Thymus (tissue), 14 donors: Measurements from ENCODE around the gene JMJD8. TPM values are rescaled to one million over a fixed set of nuclear protein-coding genes. Genes with fewer than 3 reads are reported as not detected.

Experiments
- DNase-seq, 9 donors: peaks; one replicate each; pipeline ENCODE4 v3.0.0-alpha.2; 2013; ENCODE audit warnings: low spot score in 9 of 9, low read depth in 6 of 9, missing footprints in 1 of 9
- H3K27ac ChIP-seq, 2 donors: one replicate each; pipeline ENCODE4 v1.5.1; 2013; ENCODE audit warnings: control low read depth in 1 of 2, low read depth in 1 of 2, low read length in 1 of 2, mild to moderate bottlenecking in 1 of 2, moderate library complexity in 1 of 2
- H3K27me3 ChIP-seq, 2 donors: one replicate each; pipeline ENCODE4 v1.5.1; 2013; ENCODE audit warnings: low read length in 1 of 2; ENCODE audit not compliant: control insufficient read depth in 2 of 2, insufficient read depth in 1 of 2
- H3K36me3 ChIP-seq, 2 donors: one replicate each; pipeline ENCODE4 v1.5.1; 2013; ENCODE audit warnings: low read length in 1 of 2, mild to moderate bottlenecking in 1 of 2, moderate library complexity in 1 of 2; ENCODE audit not compliant: control insufficient read depth in 2 of 2, insufficient read depth in 2 of 2
- H3K4me1 ChIP-seq, 2 donors: one replicate each; pipeline ENCODE4 v1.5.1; 2013; ENCODE audit warnings: low read length in 2 of 2; ENCODE audit not compliant: control insufficient read depth in 2 of 2, insufficient read depth in 2 of 2
- H3K4me3 ChIP-seq, 2 donors: one replicate each; pipeline ENCODE4 v1.5.1; 2013; ENCODE audit warnings: low read length in 2 of 2, control low read depth in 1 of 2, mild to moderate bottlenecking in 1 of 2
- H3K9me3 ChIP-seq, 2 donors: one replicate each; pipeline ENCODE4 v1.5.1; 2013; ENCODE audit warnings: low read length in 1 of 2, mild to moderate bottlenecking in 1 of 2; ENCODE audit not compliant: control insufficient read depth in 2 of 2, insufficient read depth in 1 of 2
- WGBS: extraction: QIAGEN DNeasy Blood & Tissue Kit; methylation state at CpG from one replicate; pipeline ENCODE4 v1.1.7; 2013; 5-methylcytosine and 5-hydroxymethylcytosine counted together
- long read RNA-seq, 10 donors: transcript quantifications; one replicate each; lab custom pipeline, GENCODE V29; 2026
- polyA plus RNA-seq: library from polyadenylated mRNA; stranded (reverse); fragments of 200-250 nt; gene quantifications from one replicate; pipeline ENCODE4 v1.2.3, GENCODE V29; 2013
- total RNA-seq: library from RNA; stranded (reverse); fragments of 120-200 nt; gene quantifications from one replicate; pipeline ENCODE4 v1.2.4, GENCODE V29; 2013
- donor health status: healthy.

JMJD8 gene, protein sequence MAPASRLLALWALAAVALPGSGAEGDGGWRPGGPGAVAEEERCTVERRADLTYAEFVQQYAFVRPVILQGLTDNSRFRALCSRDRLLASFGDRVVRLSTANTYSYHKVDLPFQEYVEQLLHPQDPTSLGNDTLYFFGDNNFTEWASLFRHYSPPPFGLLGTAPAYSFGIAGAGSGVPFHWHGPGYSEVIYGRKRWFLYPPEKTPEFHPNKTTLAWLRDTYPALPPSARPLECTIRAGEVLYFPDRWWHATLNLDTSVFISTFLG
- total RNA-seq (23.4 TPM), polyA plus RNA-seq (31.2 TPM)
- long read RNA-seq, donor 1, partial matches to known transcripts, result 9 of 9 reads
- long read RNA-seq, donor 1, other reads (novel, unspliced or antisense), result 0 of 9 reads
- long read RNA-seq, donor 2, result 0 reads
- long read RNA-seq, donor 3, transcript JMJD8-201 (9 exons, 2,038 nt), result major isoform, 12 of 18 reads
- long read RNA-seq, donor 3, partial matches to known transcripts, result 0 of 18 reads
- long read RNA-seq, donor 3, other reads (novel, unspliced or antisense), result 0 of 18 reads
- long read RNA-seq, donor 4, partial matches to known transcripts, result 0 of 5 reads
- long read RNA-seq, donor 4, other reads (novel, unspliced or antisense), result 0 of 5 reads
- long read RNA-seq, donor 5, transcript JMJD8-209 (8 exons, 2,205 nt), result major isoform, 7 of 17 reads
- long read RNA-seq, donor 5, partial matches to known transcripts, result 0 of 17 reads
- long read RNA-seq, donor 5, other reads (novel, unspliced or antisense), result 0 of 17 reads
- long read RNA-seq, donor 6, partial matches to known transcripts, result 0 of 6 reads
- long read RNA-seq, donor 6, other reads (novel, unspliced or antisense), result 0 of 6 reads
- long read RNA-seq, donor 7, partial matches to known transcripts, result 5 of 41 reads
- long read RNA-seq, donor 7, other reads (novel, unspliced or antisense), result 28 of 41 reads
- long read RNA-seq, donor 8, partial matches to known transcripts, result 18 of 34 reads
- long read RNA-seq, donor 8, other reads (novel, unspliced or antisense), result 15 of 34 reads
- long read RNA-seq, donor 9, partial matches to known transcripts, result 0 of 5 reads
- long read RNA-seq, donor 9, other reads (novel, unspliced or antisense), result 0 of 5 reads
- long read RNA-seq, donor 10, partial matches to known transcripts, result 0 of 28 reads
- long read RNA-seq, donor 10, other reads (novel, unspliced or antisense), result 25 of 28 reads

DNA sequence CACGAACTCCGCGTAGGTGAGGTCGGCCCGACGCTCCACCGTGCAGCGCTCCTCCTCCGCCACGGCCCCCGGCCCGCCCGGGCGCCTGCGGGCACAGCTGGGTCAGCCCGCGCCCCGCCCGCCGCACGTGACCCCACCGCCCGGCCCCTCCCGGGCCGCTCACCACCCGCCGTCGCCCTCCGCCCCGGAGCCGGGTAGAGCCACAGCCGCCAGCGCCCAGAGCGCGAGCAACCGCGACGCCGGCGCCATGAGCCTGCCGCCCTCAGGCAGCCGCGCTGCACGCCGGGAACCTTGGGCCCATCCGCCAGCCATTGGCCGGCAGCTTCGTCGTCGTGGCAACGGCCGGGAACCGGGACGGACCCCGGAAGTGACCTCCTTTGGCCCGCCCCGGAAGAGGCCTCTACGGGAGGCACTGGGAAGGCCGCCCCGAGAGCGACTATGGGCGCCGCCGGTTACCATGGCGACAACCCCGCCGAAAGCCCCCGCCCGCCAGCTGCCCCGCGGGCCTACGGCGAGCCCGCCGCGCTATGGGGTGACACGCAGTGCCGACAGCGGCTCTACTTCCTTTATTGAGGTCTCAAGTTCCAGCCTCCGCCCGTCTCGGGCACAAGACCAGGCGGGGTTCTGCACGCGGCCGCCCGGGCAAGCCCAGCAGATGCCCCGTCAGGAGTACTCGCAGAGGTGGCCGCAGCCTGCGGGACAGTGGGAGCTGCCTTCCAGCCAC lies at the start of gene JMJD8:
Gene JMJD8 (minus strand): TSS at position 264 of the 724 bp plus-strand sequence. CDS start 15 bp downstream, at position 249.
- WGBS, result 5% methylated on average over 91 of the region's 91 CpGs
- H3K4me3 ChIP-seq, result peak within 1 kb of the TSS; percentile 52 to 79
- peak within 1 kb of the TSS; percentile 57 to 77 for H3K27ac ChIP-seq
- peaks cover 0 to 3% of the 10 kb centered on the region in 2 donors for H3K27me3 ChIP-seq
- peaks cover 27 to 40% of the 10 kb centered on the region in 2 donors for H3K4me1 ChIP-seq
- H3K36me3 ChIP-seq, result peaks cover 36 to 39% of the 10 kb centered on the region in 2 donors
- H3K9me3 ChIP-seq, result peaks cover 0 to 1% of the 10 kb centered on the region in 2 donors
- DNase-seq, result peak; percentile 69 to 96 (median 89)

- DNase-seq, result no peak
- Histone ChIP-seq H3K4me1 (peaks cover 6 to 26% of the 10 kb centered on the region in 2 donors), H3K9me3 (peaks cover 0 to 7% of the 10 kb centered on the region in 2 donors), H3K27ac (no peak overlapping the region), H3K27me3 (peaks cover 0 to 12% of the 10 kb centered on the region in 2 donors), H3K4me3 (no peak overlapping the region), H3K36me3 (peaks cover 53 to 93% of the 10 kb centered on the region in 2 donors)
- WGBS, result 96% methylated on average over 34 of the region's 34 CpGs
Measured at GRCh38 chr16:733382-734207, 49.5 kb upstream of the JMJD8 start.

DNA sequence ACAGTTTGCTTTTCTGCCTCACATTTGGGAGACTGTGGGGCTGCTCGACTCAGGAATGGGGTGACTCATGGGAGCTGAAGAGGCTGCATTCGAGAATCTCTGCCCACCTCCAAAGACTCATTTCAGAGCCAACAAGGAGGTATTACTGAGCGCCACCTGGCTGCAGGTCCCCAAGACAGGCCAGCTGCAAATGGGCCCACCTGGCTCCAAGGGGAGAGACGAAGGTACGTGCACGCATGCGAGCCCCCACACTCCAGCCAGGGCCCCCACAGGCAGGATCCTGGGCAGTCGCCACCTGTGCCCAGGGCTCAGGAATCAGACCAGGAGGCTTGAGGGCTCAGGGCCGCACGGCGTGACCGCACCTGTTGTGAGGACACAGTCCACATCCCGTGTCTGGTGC lies 48.8 kb upstream of the JMJD8 start:
- 93% methylated on average over 13 of the region's 13 CpGs for WGBS
- Histone ChIP-seq H3K9me3 (peaks cover 0 to 7% of the 10 kb centered on the region in 2 donors), H3K36me3 (peaks cover 53 to 90% of the 10 kb centered on the region in 2 donors), H3K4me3 (no peak overlapping the region), H3K4me1 (peaks cover 2 to 27% of the 10 kb centered on the region in 2 donors), H3K27ac (no peak overlapping the region), H3K27me3 (peaks cover 4 to 18% of the 10 kb centered on the region in 2 donors)
- no peak for DNase-seq

GRCh38 chr16:732332-732731 lies 48.2 kb upstream of the JMJD8 start:
- H3K27me3 ChIP-seq, result peaks cover 4 to 24% of the 10 kb centered on the region in 2 donors
- WGBS, result 96% methylated on average over 12 of the region's 12 CpGs
- H3K4me1 ChIP-seq, result peaks cover 5 to 27% of the 10 kb centered on the region in 2 donors
- peaks cover 53 to 84% of the 10 kb centered on the region in 2 donors for H3K36me3 ChIP-seq
- no peak overlapping the region for H3K4me3 ChIP-seq
- no peak for DNase-seq
- H3K27ac ChIP-seq, result no peak overlapping the region
- H3K9me3 ChIP-seq, result peaks cover 0 to 7% of the 10 kb centered on the region in 2 donors

GRCh38 chr16:730666-731509 lies 46.8 kb upstream of the JMJD8 start:
- peaks cover 14 to 38% of the 10 kb centered on the region in 2 donors for H3K4me1 ChIP-seq
- no peak overlapping the region for H3K27ac ChIP-seq
- H3K9me3 ChIP-seq, result peaks cover 0 to 7% of the 10 kb centered on the region in 2 donors
- H3K4me3 ChIP-seq, result no peak overlapping the region
- no peak for DNase-seq
- WGBS, result 98% methylated on average over 22 of the region's 22 CpGs
- H3K36me3 ChIP-seq, result peaks cover 44 to 70% of the 10 kb centered on the region in 2 donors
- H3K27me3 ChIP-seq, result peaks cover 4 to 35% of the 10 kb centered on the region in 2 donors

- Histone ChIP-seq H3K27me3 (peaks cover 4 to 41% of the 10 kb centered on the region in 2 donors), H3K9me3 (peaks cover 0 to 8% of the 10 kb centered on the region in 2 donors), H3K4me3 (no peak overlapping the region), H3K36me3 (peaks cover 35 to 61% of the 10 kb centered on the region in 2 donors), H3K4me1 (peaks cover 20 to 47% of the 10 kb centered on the region in 2 donors), H3K27ac (no peak overlapping the region)
- DNase-seq, result no peak
- WGBS, result 97% methylated on average over 37 of the region's 37 CpGs
Measured at GRCh38 chr16:729768-730665, 45.9 kb upstream of the JMJD8 start.
